GM19468 (cell line): Measurements from ENCODE around the gene ATP9A.
"Not testable (repeated sequence)": the region's sequence is repeated elsewhere in the genome, so short reads cannot be mapped to it uniquely, and the experiment has no call there.

ENCODE experiments used
- ATAC-seq: cut with Tn5 transposase; IDR thresholded peaks from one replicate; pipeline ENCODE4 v1.9.1; 2021; ENCODE audit warnings: mild to moderate bottlenecking, moderate library complexity, moderate number of reproducible peaks; ENCODE audit not compliant: unreplicated experiment; ENCODE audit errors: extremely low read depth

ATP9A gene

DNA sequence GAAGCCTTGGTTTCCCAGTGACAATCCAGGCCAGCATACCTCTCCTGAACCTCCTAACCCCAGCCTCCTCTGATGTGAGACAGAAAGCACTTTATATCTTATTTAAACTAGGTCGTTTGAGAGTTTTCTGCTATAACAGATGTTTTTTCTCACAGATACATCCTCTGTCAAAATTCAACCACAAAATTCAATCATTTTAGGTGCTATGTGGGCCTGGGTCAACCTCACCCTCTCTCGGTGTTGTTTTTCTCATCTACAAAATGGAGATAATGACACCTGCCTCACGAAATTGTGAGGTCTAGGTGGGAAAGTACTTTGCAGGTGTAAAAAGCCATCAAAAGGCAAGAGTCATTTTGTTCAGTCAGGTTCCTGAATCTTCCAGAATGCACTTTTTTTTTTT lies 179.4 kb downstream of the ATP9A start:
- ATAC-seq, result no peak

DNA sequence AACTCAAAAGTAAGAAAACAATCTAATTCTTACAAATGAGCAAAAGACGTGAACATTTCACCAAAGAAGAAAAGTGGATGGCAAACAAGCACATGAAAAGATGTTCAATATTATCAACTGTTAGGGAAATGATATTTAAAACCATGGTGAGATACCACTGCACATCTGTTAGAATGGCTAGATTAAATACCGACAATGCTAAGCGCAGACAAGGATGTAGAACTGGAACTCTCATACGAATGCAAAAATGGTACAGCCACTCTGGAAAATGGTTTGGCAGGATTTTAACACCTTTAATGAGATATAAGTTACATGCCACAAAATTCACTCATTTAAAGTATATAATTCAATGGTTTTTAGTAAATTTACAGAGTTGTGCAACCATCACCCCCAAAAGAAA lies 181.0 kb downstream of the ATP9A start:
- no peak for ATAC-seq

DNA sequence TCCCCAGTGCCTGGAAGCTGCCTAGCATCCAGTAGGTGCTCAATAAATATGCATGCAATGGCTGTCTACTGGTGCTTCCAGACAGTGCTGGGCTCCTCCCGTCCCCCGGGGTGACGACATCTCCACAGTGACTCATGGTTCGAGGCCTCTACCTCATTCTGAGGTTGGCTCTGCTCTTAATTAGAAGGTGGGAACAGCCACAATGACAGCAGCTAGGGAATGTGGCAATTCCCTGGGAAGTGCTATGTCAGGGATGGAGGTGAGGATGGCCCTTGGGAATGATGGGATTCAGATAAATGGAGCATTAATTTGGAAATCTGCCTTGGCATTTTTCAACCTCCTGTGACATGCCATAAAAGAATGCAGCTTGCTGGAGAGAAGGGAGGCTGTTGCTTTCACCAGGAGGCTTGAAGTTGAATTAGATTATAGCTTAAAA lies 182.2 kb downstream of the ATP9A start:
- ATAC-seq, result no peak

DNA sequence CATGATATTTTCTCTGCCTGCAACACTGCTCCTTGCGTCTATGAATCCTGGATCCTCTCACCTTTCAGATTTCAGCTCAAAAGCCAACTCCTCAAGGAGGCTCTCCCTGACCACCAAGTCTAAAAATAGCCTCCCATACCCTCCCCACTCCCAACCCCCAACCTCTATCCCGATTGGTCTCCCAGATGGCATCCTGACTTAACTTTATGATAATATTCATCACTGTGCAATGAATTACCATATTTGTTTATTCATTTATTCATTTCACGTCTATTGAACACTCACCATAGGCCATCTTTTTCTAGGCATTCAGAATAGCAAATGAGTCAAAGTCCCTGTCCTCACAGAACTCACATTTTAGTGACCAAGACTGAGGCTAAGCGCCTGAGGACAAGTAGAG lies 183.0 kb downstream of the ATP9A start:
- no peak for ATAC-seq

DNA sequence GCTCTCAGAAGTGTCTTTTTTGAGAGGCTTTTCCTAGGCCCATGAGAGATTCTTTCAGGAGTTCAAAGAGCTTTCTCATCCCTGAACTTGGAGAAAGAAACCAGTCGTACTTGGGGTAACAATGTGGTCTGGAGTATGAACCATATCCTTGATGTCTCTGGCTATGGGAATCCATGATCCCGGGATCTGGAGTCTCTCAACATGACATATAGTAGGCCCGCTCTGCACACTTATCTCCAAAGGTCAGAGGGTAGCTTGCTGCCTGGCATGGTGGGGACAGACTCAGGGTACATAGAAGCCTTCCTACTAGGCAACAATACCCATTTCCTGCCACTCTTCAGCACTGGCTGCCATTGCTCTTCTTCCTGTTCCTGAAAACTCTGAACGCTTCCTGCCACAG lies 183.5 kb downstream of the ATP9A start:
- ATAC-seq, result no peak

DNA sequence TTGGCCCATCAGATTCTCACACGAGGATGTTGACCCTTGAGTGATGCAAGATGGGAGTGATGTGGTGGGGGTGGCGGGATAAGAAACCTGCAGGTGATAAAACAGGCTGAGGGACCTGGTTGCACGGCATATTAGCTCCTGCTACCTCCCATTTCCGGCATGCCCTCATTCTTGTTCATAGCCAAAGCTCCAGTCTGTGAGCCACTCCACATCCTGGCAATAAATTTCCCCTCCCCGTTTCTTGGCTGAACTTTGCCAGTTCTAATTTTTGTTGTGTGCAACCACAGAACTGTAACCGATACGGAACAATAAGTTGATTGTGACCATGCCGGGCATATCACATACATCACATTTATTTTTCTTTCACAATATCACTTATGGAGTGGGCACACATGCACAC lies 184.1 kb downstream of the ATP9A start:
- no peak for ATAC-seq

DNA sequence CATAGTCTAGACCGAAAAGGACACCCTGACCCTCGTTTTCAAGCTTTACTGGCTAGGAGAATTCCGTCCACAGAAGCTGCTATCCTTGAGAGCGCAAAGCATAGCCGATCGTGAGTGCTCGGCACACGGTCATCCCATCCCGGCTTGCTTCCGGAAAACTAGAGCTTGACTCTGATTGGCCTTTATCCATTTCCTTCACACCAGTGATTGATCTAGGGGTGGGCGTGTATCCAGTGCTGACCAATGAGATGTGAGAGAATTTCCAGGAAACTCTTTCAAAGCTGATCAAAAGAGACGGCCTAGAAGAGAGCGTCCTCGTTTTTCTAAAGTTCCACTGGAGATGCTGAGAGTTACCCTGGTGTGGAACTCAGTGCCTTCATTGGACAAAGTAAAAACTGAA lies 184.7 kb downstream of the ATP9A start:
- no peak for ATAC-seq

DNA sequence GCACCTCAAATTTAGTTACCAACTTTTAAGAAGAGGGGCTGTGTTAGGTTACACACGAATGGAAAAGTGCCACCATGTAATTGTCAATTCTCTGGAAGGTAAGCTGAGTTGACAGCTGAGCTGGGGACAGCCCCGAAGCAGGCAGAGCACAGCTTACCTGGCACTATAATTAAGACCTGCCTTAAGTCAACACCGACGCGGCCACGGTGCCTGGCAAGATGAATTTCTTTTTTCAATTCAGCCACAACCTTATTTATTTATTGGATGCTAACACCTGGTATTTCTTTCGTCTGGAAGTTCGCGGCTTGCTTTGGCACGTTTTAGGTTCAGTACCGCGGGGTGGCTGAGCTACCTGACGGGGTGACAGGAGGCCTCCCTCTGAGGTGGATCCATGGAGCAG lies 185.1 kb downstream of the ATP9A start:
- no peak for ATAC-seq

DNA sequence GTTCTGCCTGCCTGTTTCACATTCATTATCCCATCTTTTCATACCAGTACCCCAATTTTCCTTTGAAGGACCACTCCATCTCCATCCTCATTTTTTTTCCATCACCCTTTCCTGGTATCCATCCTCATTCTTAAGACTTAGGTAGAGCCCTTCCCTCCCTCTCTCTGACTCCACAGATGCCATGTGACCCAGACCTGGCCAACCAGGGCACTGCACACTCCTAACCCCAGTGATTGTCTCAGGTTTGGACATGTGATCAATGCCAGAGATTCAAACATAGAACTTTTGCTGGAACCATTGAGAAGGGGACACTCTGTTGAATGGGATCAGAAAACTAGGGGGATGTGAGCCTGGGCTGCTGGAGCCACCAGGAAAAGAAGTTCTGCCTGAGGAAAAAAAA lies 186.6 kb downstream of the ATP9A start:
- ATAC-seq, result no peak

DNA sequence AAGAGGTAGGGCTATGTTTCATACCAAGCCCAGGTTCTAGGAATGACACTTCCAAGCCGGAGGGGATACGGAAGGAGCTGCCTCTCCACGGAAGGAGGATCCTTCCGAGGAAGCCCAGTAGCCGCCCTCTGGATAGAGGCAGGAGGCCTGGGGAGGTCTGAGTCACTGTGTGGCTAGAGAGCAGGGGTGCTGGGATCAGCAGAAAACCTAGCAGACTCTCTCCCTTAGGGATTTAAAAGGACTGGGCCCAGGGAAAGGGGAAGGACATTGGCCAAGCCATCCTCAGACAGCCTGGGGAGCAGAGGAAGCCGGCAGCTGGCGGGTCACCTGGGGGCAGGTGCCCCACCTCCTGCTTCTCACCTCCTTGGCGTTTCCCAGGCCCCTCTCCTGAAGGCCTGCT lies 189.1 kb downstream of the ATP9A start:
- ATAC-seq, result no peak

DNA sequence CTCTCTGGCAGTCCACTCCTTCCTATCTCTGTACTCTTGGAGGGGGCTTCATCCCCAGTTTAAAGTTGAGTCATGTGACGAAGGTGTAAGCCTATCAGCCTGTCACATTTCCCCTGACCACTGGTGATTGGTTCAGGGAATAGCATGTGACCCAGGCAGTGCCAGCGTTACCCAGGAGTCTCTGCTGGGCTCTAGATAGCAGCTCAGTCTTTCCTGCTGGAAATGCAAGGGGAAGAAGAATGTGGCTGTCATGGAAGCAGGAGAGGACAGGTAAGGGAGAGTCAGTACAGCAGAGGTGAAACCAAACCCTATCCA lies 190.1 kb downstream of the ATP9A start:
- no peak for ATAC-seq

DNA sequence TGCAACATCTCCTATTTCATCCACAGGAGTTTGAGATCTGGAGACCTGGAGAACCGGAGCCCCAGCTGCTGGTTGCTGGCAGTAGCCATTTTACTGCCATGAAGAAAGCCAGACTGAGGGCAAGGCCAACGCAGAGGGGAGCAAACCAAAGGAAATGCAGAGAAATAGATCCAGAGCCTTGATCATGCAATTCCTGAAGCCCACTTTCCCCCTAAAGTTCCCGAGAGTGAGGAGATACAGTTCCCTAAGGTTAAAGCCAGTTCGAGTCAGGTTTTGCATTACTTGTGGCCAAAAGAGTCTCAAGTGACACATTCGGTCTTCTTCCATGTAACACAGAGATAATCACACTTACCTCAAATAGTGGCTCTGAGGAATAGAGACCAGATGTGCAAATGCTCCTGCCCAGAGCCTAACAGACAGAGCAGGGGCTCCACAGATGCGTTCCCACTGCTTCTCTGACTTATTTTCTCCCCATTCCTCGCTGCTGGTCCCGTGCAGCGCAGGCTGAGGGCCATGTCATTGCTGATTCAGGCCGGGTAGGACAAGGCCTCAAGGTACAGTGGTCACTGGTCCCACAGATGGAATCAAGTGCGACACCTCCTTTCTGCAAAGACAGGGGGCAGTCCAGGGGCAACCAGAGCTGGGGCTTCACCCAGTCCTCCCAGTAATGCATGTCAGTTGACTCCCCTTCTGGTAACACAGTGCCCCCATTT lies 190.6 kb downstream of the ATP9A start:
- no peak for ATAC-seq

DNA sequence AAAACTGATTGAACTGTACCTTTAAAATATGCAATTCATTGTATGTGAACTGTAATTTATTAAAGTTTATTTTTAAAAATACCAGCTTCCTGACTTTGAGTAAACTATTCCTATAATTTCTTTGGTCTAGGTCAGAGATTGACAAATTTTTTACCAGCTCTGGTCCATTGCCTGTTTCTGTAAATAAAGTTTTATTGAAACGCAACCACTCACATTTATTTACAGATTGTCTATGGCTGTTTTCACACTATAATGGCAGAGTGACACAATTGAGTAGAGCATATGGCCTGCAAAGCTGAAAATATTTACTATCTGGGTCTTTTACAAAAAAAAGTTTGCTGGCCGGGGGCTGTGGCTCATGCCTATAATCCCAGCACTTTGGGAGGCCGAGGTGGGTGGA lies 192.7 kb downstream of the ATP9A start:
- no peak for ATAC-seq

DNA sequence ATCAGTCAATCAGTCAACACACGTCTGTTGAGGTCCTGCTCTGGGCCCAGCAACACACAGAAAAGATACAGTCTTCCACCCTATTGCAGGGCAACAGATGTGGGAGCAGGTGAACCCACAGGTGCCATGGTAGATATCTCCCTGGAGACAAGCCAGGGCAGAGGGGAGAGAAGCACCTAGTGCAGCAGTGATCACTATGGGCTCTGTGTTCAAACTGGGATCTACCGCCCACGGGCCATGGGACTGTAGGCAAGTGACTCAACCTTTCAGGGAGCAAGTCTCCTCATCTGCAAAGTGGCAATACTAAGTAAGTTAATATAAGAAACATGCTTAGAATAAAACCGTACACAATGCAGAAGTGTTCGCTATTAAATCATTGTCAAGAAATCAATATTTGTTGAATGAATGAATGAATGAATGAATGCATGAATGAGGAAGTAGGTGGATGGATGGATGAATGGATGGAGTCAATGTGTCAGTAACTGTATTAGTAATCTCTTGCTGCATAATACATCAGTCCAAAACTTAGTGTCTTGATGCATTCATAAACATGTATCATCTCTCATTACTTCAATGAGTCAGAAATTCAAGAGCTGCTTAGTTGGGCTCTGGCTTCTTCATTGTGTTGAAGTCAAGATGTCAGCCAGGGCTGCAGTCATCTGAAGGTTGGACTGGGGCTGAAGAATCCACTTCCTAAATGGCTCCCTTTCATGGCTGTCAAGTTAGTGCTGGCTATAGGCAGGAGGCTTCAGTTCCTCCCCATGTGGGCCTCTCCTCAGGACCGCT lies 193.7 kb downstream of the ATP9A start:
- no peak for ATAC-seq

DNA sequence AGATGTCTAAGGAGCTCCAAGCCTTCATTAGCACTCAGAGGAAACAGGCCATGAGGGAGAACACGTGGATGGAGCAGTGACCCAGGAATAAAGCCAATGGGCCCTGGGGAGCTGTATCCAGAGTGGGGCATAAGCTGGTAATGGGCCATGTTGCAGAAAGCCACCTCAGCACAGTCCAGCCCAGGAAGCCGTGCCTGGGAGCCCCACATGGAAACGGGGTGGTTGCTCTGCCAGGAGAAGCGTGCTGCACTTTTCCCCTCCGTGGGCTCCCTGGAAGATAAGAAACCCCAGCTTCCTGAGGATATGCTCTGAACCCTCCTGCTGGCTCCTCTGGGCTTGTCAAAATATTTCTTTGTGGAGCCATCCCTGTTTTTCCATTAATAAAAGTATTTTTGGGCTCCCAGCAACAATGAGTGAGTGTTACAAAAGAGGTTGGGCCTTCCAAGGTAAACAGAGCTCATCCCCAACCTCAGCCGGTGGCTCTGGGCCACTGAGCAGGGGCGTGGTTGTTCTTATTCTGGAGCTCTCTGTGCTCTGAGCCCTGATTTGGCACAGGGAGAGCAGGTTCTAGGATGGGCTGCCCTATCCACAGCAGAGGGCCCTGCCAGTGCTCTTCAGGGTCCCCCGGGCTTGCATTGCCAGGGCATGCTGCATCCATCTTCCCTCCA lies 194.5 kb downstream of the ATP9A start:
- no peak for ATAC-seq

DNA sequence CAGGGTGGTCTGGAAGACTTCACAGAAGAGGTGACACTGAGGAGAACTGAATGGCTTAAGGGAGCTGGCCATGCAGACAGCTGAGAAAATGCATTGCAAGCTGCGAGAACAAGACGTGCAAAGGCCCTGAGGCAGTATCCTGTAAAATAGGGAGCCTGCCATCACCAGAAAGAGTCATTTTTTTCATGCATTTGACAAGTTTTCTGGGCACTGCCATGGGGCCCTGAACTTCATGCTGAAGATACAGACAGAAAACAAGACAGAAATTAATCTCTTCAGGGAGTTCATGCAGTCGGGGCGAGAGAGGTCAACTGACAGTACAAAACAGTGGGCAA lies 196.8 kb downstream of the ATP9A start:
- no peak for ATAC-seq

DNA sequence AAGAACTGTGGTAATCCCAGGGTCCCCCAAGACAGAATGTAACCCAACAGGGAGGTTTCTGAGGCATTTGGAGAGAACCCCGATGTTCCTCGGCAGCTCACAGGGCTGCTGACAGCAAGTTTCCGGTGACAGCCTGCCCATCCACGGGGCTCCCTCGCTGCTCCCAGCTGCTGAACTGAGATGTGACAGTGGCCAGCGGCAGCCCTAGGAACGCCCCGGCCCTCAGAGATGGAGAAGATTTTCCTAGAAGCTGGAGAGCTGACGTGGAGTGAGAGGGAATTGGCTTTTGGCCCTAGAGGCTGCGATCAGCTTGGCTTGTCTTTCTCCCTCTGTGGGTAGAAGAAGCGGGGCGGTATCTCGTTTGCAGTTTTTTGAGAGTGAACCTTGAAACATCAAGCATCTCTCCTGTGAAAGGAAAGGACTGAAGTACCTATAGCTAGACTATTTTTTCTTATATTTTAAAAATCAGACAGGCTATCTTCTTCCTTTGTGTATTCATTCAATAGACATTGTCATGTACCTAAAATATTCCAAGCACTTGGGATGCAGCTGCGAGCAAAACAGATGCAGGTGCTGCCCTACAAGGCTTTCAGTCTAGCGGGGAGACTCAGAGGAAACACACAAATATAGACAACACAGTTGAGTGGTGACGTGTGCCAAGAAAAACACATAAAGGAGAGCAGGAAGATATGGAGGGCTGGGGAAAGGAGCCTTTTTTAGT lies 197.3 kb downstream of the ATP9A start:
- ATAC-seq, result no peak

DNA sequence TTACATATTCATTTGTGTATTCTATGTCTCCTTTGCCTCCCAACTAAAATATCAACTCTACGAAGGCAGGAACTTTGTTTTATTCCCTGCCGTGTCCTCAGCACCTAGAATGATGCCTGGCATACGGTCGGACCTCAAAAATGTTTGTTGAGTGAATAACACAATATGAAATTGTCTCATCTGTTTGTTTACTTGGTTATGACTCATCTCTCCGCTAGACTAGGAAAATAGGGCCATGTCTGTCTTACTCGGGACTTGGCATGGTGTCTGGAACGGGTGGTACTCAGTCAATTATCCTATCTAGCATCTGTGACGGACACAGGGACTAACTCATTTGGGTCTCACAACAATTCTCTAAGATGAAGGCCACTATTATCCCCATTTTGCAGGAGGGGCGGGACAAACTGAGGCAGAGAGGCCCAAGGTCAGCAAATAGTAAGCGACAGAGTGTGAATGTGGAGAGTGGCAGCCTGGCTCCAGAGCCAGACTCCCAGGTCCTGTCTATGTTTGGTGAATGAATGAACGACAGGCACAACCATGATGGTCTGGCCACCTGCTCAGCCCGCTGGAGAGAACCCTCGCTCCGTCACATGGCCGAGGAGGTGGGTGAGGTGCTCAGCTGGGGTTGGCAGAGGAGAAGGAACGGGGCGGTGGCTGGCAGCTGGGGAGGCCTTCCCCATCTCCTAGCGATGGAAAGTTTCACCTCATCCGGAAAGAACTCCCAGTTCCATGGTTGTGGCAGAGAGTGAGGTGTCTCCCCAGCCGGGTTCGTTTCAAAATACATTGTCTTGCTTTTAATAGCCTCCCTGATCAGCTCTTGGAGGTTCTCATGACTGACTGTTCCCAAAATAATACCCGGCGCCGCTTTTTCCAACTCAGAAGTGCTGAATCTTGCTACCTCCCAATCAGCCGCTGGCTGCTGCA lies 198.1 kb downstream of the ATP9A start:
- ATAC-seq, result no peak

DNA sequence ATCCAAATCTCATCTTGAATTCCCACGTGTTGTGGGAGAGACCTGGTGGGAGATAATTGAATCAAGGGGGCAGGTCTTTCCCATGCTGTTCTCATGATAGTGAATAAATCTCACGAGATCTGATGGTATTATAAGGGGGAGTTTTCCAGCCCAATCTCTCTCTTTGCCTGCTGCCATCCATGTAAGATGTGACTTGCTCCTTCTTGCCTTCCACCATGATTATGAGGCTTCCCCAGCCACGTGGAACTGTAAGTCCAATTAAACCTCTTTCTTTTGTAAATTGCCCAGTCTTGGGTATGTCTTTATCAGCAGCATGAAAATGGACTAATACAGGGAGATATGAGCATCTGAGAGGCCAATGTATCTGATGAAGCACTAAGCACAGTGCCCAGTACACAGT lies 199.7 kb downstream of the ATP9A start:
- not testable (repeated sequence) for ATAC-seq

DNA sequence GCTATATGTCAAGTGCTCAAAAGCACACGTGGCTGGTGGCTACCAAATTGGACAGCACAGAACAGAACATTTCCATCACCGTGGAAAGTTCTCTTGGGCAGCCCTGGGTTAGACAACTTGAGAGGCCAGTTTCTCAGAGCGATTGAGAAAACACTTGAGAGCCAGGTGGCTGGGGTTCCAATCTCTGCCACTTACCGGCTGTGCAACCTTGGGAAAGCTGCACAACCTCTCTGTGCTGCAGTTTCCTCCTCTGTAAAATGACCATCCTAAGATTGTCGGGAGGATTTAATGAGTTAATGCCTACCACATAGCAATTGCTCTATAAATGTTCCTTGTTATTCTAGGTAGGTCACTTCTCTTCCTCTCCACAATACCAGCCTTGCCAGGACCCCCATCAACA lies 200.6 kb downstream of the ATP9A start:
- ATAC-seq, result no peak
